Measurements from ENCODE around the gene ARHGAP24.
"Not testable (repeated sequence)": the region's sequence is repeated elsewhere in the genome, so short reads cannot be mapped to it uniquely, and the experiment has no call there.

ARHGAP24 gene

GRCh38 chr4:85815796-85816459 is 341.0 kb downstream of the ARHGAP24 start:
- no peak for DNase-seq (ENCODE audit: low read depth in 2 of 2)

- no peak for DNase-seq (ENCODE audit: low read depth in 2 of 2)
These were observed 343.8 kb downstream of the ARHGAP24 start for GRCh38 chr4:85818700-85819099.

GRCh38 chr4:85820101-85820500 is 345.2 kb downstream of the ARHGAP24 start:
- not testable (repeated sequence) for DNase-seq (ENCODE audit: low read depth in 2 of 2)

- no peak for DNase-seq (ENCODE audit: low read depth in 2 of 2)
These were observed 346.9 kb downstream of the ARHGAP24 start for GRCh38 chr4:85821688-85822455.

GRCh38 chr4:85823295-85823694 is 348.3 kb downstream of the ARHGAP24 start:
- no peak for DNase-seq (ENCODE audit: low read depth in 2 of 2)

- no peak for DNase-seq (ENCODE audit: low read depth in 2 of 2)
These were observed 349.4 kb downstream of the ARHGAP24 start for GRCh38 chr4:85824166-85824945.

- DNase-seq (ENCODE audit: low read depth in 2 of 2) = no peak
These were observed 351.2 kb downstream of the ARHGAP24 start for GRCh38 chr4:85826060-85826678.

- DNase-seq (ENCODE audit: low read depth in 2 of 2) = no peak
These were observed 353.3 kb downstream of the ARHGAP24 start for GRCh38 chr4:85828027-85828890.

GRCh38 chr4:85829276-85830051 is 354.5 kb downstream of the ARHGAP24 start:
- no peak for DNase-seq (ENCODE audit: low read depth in 2 of 2)

GRCh38 chr4:85831647-85832046 is 356.7 kb downstream of the ARHGAP24 start:
- no peak for DNase-seq (ENCODE audit: low read depth in 2 of 2)

GRCh38 chr4:85833302-85833701 is 358.4 kb downstream of the ARHGAP24 start:
- no peak for DNase-seq (ENCODE audit: low read depth in 2 of 2)

- no peak for DNase-seq (ENCODE audit: low read depth in 2 of 2)
These were observed 360.0 kb downstream of the ARHGAP24 start for GRCh38 chr4:85834934-85835333.

GRCh38 chr4:85836588-85837438 is 361.9 kb downstream of the ARHGAP24 start:
- DNase-seq (ENCODE audit: low read depth in 2 of 2) = no peak

- no peak for DNase-seq (ENCODE audit: low read depth in 2 of 2)
These were observed 362.4 kb downstream of the ARHGAP24 start for GRCh38 chr4:85837439-85837733.

- not testable (repeated sequence) for DNase-seq (ENCODE audit: low read depth in 2 of 2)
These were observed 365.1 kb downstream of the ARHGAP24 start for GRCh38 chr4:85839981-85840451.

GRCh38 chr4:85842540-85842939 is 367.6 kb downstream of the ARHGAP24 start:
- DNase-seq (ENCODE audit: low read depth in 2 of 2) = no peak

- DNase-seq (ENCODE audit: low read depth in 2 of 2) = not testable (repeated sequence)
These were observed 378.8 kb downstream of the ARHGAP24 start for GRCh38 chr4:85853740-85854139.

GRCh38 chr4:85854546-85854945 is 379.6 kb downstream of the ARHGAP24 start:
- DNase-seq (ENCODE audit: low read depth in 2 of 2) = no peak

- no peak for DNase-seq (ENCODE audit: low read depth in 2 of 2)
These were observed 385.3 kb downstream of the ARHGAP24 start for GRCh38 chr4:85860066-85860740.

All from stimulated activated CD8-positive, alpha-beta memory T cell treated with anti-CD3 and anti-CD28 coated beads, Interleukin-15, amount 100 ng/mL, for 4 hours (primary cell).